ENCODE data around the gene SLC25A3.

Gene SLC25A3

DNA sequence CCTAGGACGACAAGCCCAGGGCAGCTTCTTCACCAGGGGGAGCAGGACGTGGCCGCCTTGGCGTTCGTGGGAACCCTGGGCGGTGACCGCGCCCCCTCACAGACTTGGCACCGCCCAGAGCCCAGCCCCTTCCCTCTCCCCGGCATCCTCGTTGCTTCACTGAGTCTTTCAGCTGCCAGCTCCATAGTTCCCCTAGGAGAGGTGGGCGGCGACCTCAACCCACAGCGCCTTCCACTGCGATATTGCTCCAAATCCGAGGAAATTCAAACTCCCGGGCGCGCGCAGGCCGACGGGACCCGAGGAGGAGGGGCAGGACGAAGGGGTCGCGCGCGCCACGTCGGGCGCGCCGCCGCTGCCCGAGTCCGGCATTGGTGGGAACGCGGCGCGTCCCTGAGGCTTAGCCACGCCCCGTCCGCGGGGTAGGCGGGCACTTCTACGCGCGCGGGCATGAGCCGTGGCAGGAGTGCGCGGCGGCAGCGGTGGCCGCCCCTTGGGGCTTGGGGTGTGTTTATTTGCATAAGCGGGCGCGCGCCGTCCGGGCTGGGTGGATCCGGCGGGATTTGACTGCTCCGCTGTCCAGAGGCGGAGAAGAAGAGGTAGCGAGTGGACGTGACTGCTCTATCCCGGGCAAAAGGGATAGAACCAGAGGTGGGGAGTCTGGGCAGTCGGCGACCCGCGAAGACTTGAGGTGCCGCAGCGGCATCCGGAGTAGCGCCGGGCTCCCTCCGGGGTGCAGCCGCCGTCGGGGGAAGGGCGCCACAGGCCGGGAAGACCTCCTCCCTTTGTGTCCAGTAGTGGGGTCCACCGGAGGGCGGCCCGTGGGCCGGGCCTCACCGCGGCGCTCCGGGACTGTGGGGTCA, 51.5 kb downstream of the SLC25A3 start, which contains the start of the genes APAF1 and IKBIP:
TSS of gene APAF1 (plus strand) at position 579 of the 860 bp plus-strand sequence. CDS start 3,070 bp downstream, outside the sequence.
TSS of gene IKBIP (minus strand) at position 77 of the 860 bp plus-strand sequence. CDS start 87 bp downstream, outside the sequence.
- peak within 1 kb of the TSS; percentile 55 for H3K27ac ChIP-seq
- TF ChIP-seq ZFX (IDR thresholded peaks at IDR 0.05; ENCODE audit: borderline replicate concordance), result no peak
- TF ChIP-seq, protein P1, sequence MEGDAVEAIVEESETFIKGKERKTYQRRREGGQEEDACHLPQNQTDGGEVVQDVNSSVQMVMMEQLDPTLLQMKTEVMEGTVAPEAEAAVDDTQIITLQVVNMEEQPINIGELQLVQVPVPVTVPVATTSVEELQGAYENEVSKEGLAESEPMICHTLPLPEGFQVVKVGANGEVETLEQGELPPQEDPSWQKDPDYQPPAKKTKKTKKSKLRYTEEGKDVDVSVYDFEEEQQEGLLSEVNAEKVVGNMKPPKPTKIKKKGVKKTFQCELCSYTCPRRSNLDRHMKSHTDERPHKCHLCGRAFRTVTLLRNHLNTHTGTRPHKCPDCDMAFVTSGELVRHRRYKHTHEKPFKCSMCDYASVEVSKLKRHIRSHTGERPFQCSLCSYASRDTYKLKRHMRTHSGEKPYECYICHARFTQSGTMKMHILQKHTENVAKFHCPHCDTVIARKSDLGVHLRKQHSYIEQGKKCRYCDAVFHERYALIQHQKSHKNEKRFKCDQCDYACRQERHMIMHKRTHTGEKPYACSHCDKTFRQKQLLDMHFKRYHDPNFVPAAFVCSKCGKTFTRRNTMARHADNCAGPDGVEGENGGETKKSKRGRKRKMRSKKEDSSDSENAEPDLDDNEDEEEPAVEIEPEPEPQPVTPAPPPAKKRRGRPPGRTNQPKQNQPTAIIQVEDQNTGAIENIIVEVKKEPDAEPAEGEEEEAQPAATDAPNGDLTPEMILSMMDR (IDR thresholded peaks at IDR 0.05), result no peak; the same call in 1 of the 2 replicates

DNA sequence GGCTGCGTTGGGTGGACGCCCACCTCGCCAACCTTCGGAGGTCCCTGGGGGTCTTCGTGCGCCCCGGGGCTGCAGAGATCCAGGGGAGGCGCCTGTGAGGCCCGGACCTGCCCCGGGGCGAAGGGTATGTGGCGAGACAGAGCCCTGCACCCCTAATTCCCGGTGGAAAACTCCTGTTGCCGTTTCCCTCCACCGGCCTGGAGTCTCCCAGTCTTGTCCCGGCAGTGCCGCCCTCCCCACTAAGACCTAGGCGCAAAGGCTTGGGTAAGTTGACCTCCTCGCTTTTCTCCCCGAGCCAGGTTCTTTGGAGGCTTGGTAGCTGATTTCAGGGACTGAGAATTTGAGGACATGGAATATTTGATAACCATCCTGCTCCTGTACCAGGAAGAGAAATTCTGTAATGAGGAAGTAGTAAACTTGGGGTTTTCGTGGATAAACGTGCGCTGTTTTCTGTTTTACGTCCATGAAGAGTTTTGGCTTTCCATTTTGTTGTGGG, 52.1 kb downstream of the SLC25A3 start:
- peak overlapping the region; percentile 55 for H3K27ac ChIP-seq

DNA sequence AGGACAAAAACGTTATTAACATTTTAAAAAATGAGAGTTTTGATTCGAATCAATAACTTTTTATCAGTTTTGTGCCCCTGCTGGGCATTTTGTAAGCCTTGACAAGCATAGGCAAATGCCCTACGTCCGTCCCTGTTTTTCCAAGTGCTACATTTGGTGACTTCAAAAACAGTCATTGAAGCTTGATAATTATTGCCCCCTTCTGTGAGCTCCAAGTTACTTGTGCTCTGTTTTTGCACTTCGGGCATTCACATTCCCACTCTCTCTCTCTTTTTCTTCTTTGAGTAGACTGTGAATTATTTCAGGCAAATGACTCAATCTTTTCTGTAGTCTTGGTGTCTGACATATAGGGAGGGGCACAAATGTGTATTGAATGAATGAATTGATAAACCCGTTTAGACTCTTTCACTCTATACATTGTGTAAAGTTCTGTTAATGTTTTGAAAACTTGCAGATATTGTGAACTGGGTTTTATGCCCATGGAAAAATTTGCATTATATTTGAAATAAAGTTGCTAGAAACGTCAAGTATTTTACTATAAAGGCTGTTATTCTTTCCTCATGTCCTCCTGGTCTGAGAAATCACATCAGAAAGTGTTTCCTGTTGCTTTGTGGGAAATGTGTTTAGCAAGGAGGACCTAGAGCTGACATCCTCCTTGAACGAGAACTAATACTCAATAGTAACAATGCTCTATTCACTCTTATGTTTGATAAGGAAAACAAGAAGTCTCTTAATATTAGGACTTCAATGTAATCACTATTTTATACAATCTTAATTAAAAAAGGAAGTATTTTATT, 53.0 kb downstream of the SLC25A3 start:
- no peak for TF ChIP-seq ZFX (IDR thresholded peaks at IDR 0.05; ENCODE audit: borderline replicate concordance)
- TF ChIP-seq, protein P1 (IDR thresholded peaks at IDR 0.05), result no peak
- 0 out of 2 replicates have a peak overlapping the region, but pooled peaks have one; percentile 2 for H3K27ac ChIP-seq

More for the DNA sequence above, 52.1 kb downstream of the SLC25A3 start:
- TF ChIP-seq, protein P1 (IDR thresholded peaks at IDR 0.05), result no peak
- TF ChIP-seq ZFX (IDR thresholded peaks at IDR 0.05; ENCODE audit: borderline replicate concordance), result no peak

DNA sequence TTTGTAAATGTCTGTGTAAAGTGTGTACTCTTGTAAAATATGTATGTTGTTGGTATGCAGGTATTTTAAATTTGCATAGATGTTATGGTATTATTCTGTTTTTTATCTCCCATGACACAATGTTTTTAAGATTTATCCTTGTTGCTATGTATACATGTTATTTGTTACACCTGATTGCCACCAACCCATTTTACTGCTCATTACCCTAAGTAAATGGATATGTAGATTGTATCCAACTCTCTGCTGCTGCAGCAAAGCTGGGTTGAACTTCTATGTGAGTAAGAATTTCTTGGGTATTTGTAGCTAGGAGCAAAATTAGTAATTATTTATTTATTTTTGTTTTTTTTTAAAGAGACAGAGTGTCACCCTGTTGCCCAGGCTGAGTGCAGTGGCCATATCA, 57.8 kb downstream of the SLC25A3 start:
- no peak overlapping the region for H3K27ac ChIP-seq
- TF ChIP-seq, protein P1 (IDR thresholded peaks at IDR 0.05), result no peak
- no peak for TF ChIP-seq ZFX (IDR thresholded peaks at IDR 0.05; ENCODE audit: borderline replicate concordance)

DNA sequence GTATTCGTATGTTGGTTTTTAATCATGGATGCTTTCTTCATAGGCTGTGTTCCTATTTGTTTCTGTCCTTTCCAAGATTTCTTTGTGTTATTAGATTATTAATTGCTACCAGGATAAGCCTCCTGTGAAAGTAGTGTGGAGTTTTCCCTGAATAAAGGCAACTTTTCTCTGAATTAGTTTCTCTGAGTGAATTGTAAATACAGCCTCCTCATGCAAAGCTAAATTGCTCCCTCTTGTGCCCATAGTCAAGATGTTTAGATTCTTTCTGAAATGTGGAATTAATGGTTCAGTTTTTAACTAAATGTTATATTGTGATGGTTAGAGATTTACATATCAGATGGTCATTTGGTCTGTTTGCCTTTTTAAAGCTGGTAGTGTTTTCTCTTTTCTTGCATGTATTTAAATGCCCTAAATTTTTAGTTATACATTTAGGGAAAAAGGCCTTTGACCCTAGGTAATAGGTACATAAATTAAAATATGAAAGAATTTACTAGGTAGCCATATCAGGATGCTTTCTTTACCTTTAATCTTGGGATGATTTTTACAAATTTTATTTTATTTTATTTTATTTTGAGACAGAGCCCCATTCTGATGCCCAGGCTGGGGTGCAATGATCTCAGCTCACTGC, 60.5 kb downstream of the SLC25A3 start:
- H3K27ac ChIP-seq, result no peak overlapping the region
- no peak for TF ChIP-seq ZFX (IDR thresholded peaks at IDR 0.05; ENCODE audit: borderline replicate concordance)
- TF ChIP-seq, protein P1 (IDR thresholded peaks at IDR 0.05), result peak; percentile 81

Data from 22Rv1 (cell line).